ENCODE data around the gene BCCIP. TPM values are rescaled to one million over a fixed set of nuclear protein-coding genes. Genes with fewer than 3 reads are reported as not detected.

The BCCIP gene
- total RNA-seq, 3 donors from 2014 or later (not counting 1 experiment from before 2014, with no cell fraction given): 39.3 to 48.2 (median 41.3) TPM

GRCh38 chr10:125808047-125808446, 15.3 kb upstream of the BCCIP start:
- Mint-ChIP-seq H3K36me3 (peaks cover 14% of the 10 kb centered on the region), H3K27me3 (ENCODE audit: low read depth in 2 of 2) (no peaks in the 10 kb centered on the region), H3K9me3 (no peaks in the 10 kb centered on the region), H3K4me1 (peaks cover 17% of the 10 kb centered on the region in 2 donors), H3K27ac (no peak overlapping the region), H3K4me3 (no peak overlapping the region)
- H3K27ac ChIP-seq (ENCODE audit: low read length): no peak overlapping the region
- H3K4me1 ChIP-seq (ENCODE audit: control insufficient read depth, insufficient read depth, low read length): peaks cover 14% of the 10 kb centered on the region
- no peaks in the 10 kb centered on the region for H3K9me3 ChIP-seq (ENCODE audit: control insufficient read depth, insufficient read depth, low read length)
- ATAC-seq (no peak), DNase-seq (no peak)
- peaks cover 46% of the 10 kb centered on the region for H3K36me3 ChIP-seq (ENCODE audit: control insufficient read depth, insufficient read depth, low read length)
- no peak overlapping the region for H3K4me3 ChIP-seq (ENCODE audit: low read length)
- H3K27me3 ChIP-seq (ENCODE audit: control insufficient read depth, insufficient read depth, low read length): no peaks in the 10 kb centered on the region
- intact Hi-C loops (cut with micrococcal nuclease): no loop called here
- TF ChIP-seq CTCF (IDR thresholded peaks at IDR 0.05): no peak
- 100% methylated on average over 1 of the region's 1 CpG for WGBS (ENCODE audit: insufficient coverage)

GRCh38 chr10:125811251-125811650, 12.1 kb upstream of the BCCIP start:
- intact Hi-C loops (cut with micrococcal nuclease): no loop called here
- Histone ChIP-seq H3K27ac (ENCODE audit: low read length) (no peak overlapping the region), H3K4me3 (ENCODE audit: low read length) (no peak overlapping the region), H3K36me3 (ENCODE audit: control insufficient read depth, insufficient read depth, low read length) (peaks cover 57% of the 10 kb centered on the region), H3K9me3 (ENCODE audit: control insufficient read depth, insufficient read depth, low read length) (no peaks in the 10 kb centered on the region), H3K27me3 (ENCODE audit: control insufficient read depth, insufficient read depth, low read length) (no peaks in the 10 kb centered on the region), H3K4me1 (ENCODE audit: control insufficient read depth, insufficient read depth, low read length) (peaks cover 14% of the 10 kb centered on the region)
- Mint-ChIP-seq H3K27me3 (ENCODE audit: low read depth in 2 of 2) (no peaks in the 10 kb centered on the region), H3K4me3 (no peak overlapping the region), H3K4me1 (peaks cover 17% of the 10 kb centered on the region in 2 donors), H3K27ac (no peak overlapping the region), H3K9me3 (no peaks in the 10 kb centered on the region), H3K36me3 (peaks cover 18% of the 10 kb centered on the region)
- no peak for TF ChIP-seq CTCF (IDR thresholded peaks at IDR 0.05)
- 91% methylated on average over 1 of the region's 1 CpG for WGBS (ENCODE audit: insufficient coverage)
- no peak for DNase-seq
- ATAC-seq: no peak

GRCh38 chr10:125812128-125812750, 11.1 kb upstream of the BCCIP start:
- intact Hi-C loops (cut with micrococcal nuclease): no loop called here
- no peak overlapping the region for H3K4me3 Mint-ChIP-seq

More at GRCh38 chr10:125812128-125812750, 11.1 kb upstream of the BCCIP start:
- H3K27ac ChIP-seq (ENCODE audit: low read length): no peak overlapping the region
- DNase-seq: no peak
- TF ChIP-seq CTCF (IDR thresholded peaks at IDR 0.05): no peak
- Mint-ChIP-seq H3K27ac (no peak overlapping the region), H3K27me3 (ENCODE audit: low read depth in 2 of 2) (no peaks in the 10 kb centered on the region), H3K36me3 (peaks cover 8% of the 10 kb centered on the region), H3K4me1 (peaks cover 14 to 16% of the 10 kb centered on the region in 2 donors), H3K9me3 (no peaks in the 10 kb centered on the region)
- no CpG with 5 or more reads among the region's 1 CpG for WGBS (ENCODE audit: insufficient coverage)
- no peak overlapping the region for H3K4me3 ChIP-seq (ENCODE audit: low read length)
- peaks cover 14% of the 10 kb centered on the region for H3K4me1 ChIP-seq (ENCODE audit: control insufficient read depth, insufficient read depth, low read length)
- no peaks in the 10 kb centered on the region for H3K27me3 ChIP-seq (ENCODE audit: control insufficient read depth, insufficient read depth, low read length)
- no peak for ATAC-seq
- no peaks in the 10 kb centered on the region for H3K9me3 ChIP-seq (ENCODE audit: control insufficient read depth, insufficient read depth, low read length)
- peaks cover 50% of the 10 kb centered on the region for H3K36me3 ChIP-seq (ENCODE audit: control insufficient read depth, insufficient read depth, low read length)

Measured in natural killer cell (primary cell).